ENCODE measurements around the gene SEC11C. TPM values are rescaled to one million over a fixed set of nuclear protein-coding genes. Genes with fewer than 3 reads are reported as not detected.
A peak's percentile ranks its signal among the peaks of the same experiment; 100 is the strongest.

The SEC11C gene
- 10 to 100 TPM; 64.4 to 95.9 TPM for total RNA-seq
- polyA plus RNA-seq (ENCODE audit: insufficient read length in 6 of 6) = 100 to 1,000 TPM in 2 of 6 donors, 10 to 100 TPM in 4; 84.8 to 104 (median 94.6) TPM
- long read RNA-seq, donor 1, transcript SEC11C-203 (3 exons, 1,088 nt) = minor isoform, 7 of 73 reads
- long read RNA-seq, donor 1, transcript SEC11C-204 (6 exons, 1,202 nt) = major isoform, 52 of 73 reads
- long read RNA-seq, donor 1, partial matches to known transcripts = 5 of 73 reads
- long read RNA-seq, donor 1, other reads (novel, unspliced or antisense) = 0 of 73 reads
- long read RNA-seq, donor 2, transcript SEC11C-205 (5 exons, 718 nt) = minor isoform, 5 of 76 reads
- long read RNA-seq, donor 2, transcript SEC11C-203 (3 exons, 1,088 nt) = minor isoform, 5 of 76 reads
- long read RNA-seq, donor 2, transcript SEC11C-204 (6 exons, 1,202 nt) = major isoform, 45 of 76 reads
- long read RNA-seq, donor 2, partial matches to known transcripts = 17 of 76 reads
- long read RNA-seq, donor 2, other reads (novel, unspliced or antisense) = 0 of 76 reads
- long read RNA-seq, donor 3, transcript SEC11C-204 (6 exons, 1,202 nt) = major isoform, 41 of 46 reads
- long read RNA-seq, donor 3, partial matches to known transcripts = 0 of 46 reads
- long read RNA-seq, donor 3, other reads (novel, unspliced or antisense) = 0 of 46 reads
- long read RNA-seq, donor 4, transcript SEC11C-204 (6 exons, 1,202 nt) = major isoform, 59 of 67 reads
- long read RNA-seq, donor 4, partial matches to known transcripts = 0 of 67 reads
- long read RNA-seq, donor 4, other reads (novel, unspliced or antisense) = 3 of 67 reads
- long read RNA-seq, donor 5, transcript SEC11C-204 (6 exons, 1,202 nt) = major isoform, 48 of 59 reads
- long read RNA-seq, donor 5, partial matches to known transcripts = 0 of 59 reads
- long read RNA-seq, donor 5, other reads (novel, unspliced or antisense) = 0 of 59 reads
- long read RNA-seq, donor 6, transcript SEC11C-204 (6 exons, 1,202 nt) = major isoform, 63 of 83 reads
- long read RNA-seq, donor 6, partial matches to known transcripts = 12 of 83 reads
- long read RNA-seq, donor 6, other reads (novel, unspliced or antisense) = 0 of 83 reads
- long read RNA-seq, donor 7, transcript SEC11C-204 (6 exons, 1,202 nt) = major isoform, 39 of 55 reads
- long read RNA-seq, donor 7, partial matches to known transcripts = 8 of 55 reads
- long read RNA-seq, donor 7, other reads (novel, unspliced or antisense) = 0 of 55 reads
- long read RNA-seq, donor 8, transcript SEC11C-204 (6 exons, 1,202 nt) = major isoform, 30 of 37 reads
- long read RNA-seq, donor 8, partial matches to known transcripts = 0 of 37 reads
- long read RNA-seq, donor 8, other reads (novel, unspliced or antisense) = 0 of 37 reads
- long read RNA-seq, donor 9 = 0 reads
- long read RNA-seq, donor 10, transcript SEC11C-204 (6 exons, 1,202 nt) = major isoform, 83 of 93 reads
- long read RNA-seq, donor 10, partial matches to known transcripts = 0 of 93 reads
- long read RNA-seq, donor 10, other reads (novel, unspliced or antisense) = 4 of 93 reads
- long read RNA-seq, donor 11 = 0 reads
- long read RNA-seq, donor 12, transcript SEC11C-204 (6 exons, 1,202 nt) = major isoform, 27 of 32 reads
- long read RNA-seq, donor 12, partial matches to known transcripts = 0 of 32 reads
- long read RNA-seq, donor 12, other reads (novel, unspliced or antisense) = 0 of 32 reads

DNA sequence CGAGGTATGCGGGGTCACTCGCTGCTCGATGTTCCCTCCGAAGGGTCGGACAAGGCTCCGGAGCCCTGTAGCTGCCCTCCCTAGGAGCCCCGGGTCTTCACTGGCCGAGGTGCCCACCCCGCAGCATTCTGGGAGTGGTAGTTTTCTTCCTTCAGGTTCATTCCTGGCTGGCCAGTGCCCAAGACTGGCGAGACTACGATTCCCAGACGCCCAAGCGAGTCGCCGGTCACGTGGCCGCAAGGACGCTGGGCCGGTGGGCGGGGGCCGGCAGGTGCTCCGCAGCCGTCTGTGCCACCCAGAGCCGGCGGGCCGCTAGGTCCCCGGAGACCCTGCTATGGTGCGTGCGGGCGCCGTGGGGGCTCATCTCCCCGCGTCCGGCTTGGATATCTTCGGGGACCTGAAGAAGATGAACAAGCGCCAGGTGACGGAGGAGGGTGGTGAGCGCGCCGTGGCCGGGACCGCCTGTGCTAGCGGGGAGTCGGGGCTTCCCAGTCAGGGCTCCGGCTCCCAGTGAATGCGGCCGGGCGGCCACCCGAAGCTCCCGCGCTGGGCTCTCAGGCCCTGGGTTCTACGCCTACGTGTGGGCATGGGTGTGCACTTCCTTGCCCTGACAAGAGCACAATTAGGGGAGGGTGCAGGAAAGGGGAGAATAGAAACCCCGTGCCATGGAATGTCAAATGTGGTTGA, at the start of gene SEC11C:
Gene SEC11C (plus strand): TSS at position 270 of the 687 bp plus-strand sequence. CDS start 65 bp downstream, at position 335.
- TF ChIP-seq CTCF (IDR thresholded peaks at IDR 0.05) = no peak
- DNase-seq (peak; percentile 83 to 97 (median 94)), ATAC-seq (peak; percentile 96)
- Histone ChIP-seq H3K27me3 (peaks cover 0 to 18% of the 10 kb centered on the region in 2 donors), H3K4me1 (peaks cover 14 to 16% of the 10 kb centered on the region in 2 donors), H3K27ac (peak within 1 kb of the TSS; percentile 75 to 85), H3K4me3 (peak within 1 kb of the TSS; percentile 84 to 96), H3K9me3 (no peaks in the 10 kb centered on the region), H3K36me3 (no peaks in the 10 kb centered on the region)
- intact Hi-C loops (cut with DNase I) = no loop called here

GRCh38 chr18:59090966-59091603, 48.6 kb upstream of the SEC11C start:
- Histone ChIP-seq H3K9me3 (no peaks in the 10 kb centered on the region), H3K4me1 (no peaks in the 10 kb centered on the region), H3K36me3 (no peaks in the 10 kb centered on the region), H3K27me3 (no peaks in the 10 kb centered on the region), H3K4me3 (no peak overlapping the region), H3K27ac (no peak overlapping the region)
- no peak for ATAC-seq
- no peak for DNase-seq
- TF ChIP-seq CTCF (IDR thresholded peaks at IDR 0.05) = no peak
- intact Hi-C loops (cut with DNase I) = no loop called here

DNA sequence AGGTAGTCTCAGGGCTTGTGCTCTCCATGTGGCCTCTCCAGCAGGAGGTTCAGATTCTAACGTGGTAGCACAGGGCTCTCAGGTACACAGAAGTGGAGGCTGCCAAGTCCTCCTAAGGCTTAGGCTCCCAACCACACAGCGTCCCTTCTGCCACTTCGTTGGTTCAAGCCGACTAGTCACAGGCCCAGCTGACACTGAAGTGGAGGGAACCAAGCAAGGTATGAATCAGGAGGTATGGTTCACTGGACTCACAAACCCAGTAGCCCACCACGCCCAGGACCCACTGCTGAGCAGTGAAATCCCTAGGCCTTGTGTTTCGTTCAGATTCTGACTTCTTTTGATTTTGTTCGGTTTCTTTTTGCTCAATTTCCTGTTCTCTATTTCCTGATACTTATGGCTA, 46.0 kb upstream of the SEC11C start:
- ATAC-seq (no peak), DNase-seq (no peak)
- no peak for TF ChIP-seq CTCF (IDR thresholded peaks at IDR 0.05)
- Histone ChIP-seq H3K27me3 (no peaks in the 10 kb centered on the region), H3K4me3 (no peak overlapping the region), H3K4me1 (no peaks in the 10 kb centered on the region), H3K36me3 (no peaks in the 10 kb centered on the region), H3K9me3 (no peaks in the 10 kb centered on the region), H3K27ac (no peak overlapping the region)
- intact Hi-C loops (cut with DNase I) = no loop called here

GRCh38 chr18:59094569-59094968, 45.1 kb upstream of the SEC11C start:
- intact Hi-C loops (cut with DNase I) = no loop called here
- ATAC-seq (no peak), DNase-seq (no peak)
- Histone ChIP-seq H3K27ac (no peak overlapping the region), H3K4me3 (no peak overlapping the region), H3K36me3 (no peaks in the 10 kb centered on the region), H3K4me1 (no peaks in the 10 kb centered on the region), H3K9me3 (no peaks in the 10 kb centered on the region), H3K27me3 (no peaks in the 10 kb centered on the region)
- TF ChIP-seq CTCF (IDR thresholded peaks at IDR 0.05) = no peak
